Thyroid gland (tissue), 4 donors: ENCODE data around the gene LRRFIP2. TPM values are rescaled to one million over a fixed set of nuclear protein-coding genes. Genes with fewer than 3 reads are reported as not detected.

Experiments used
- DNase-seq, 2 donors: peaks; one replicate each; pipeline ENCODE4 v3.0.0-alpha.2; 2019
- H3K27ac ChIP-seq, 3 donors: fragments of 200-600 bp; sonication (generic); 1 replicate in 2 of 3; 2 replicates in 1 of 3; pipeline ENCODE4 v1.5.1; 2016 to 2019; ENCODE audit warnings: mild to moderate bottlenecking in 1 of 3, moderate library complexity in 1 of 3
- H3K27me3 ChIP-seq: fragments of 200-600 bp; sonication (generic); one replicate; pipeline ENCODE4 v1.5.1; 2019
- H3K36me3 ChIP-seq, 2 donors: fragments of 200-600 bp; sonication (generic); one replicate each; pipeline ENCODE4 v1.5.1; 2016 to 2019
- H3K4me1 ChIP-seq, 2 donors: fragments of 200-600 bp; sonication (generic); one replicate each; pipeline ENCODE4 v1.5.1; 2017 to 2019
- H3K4me3 ChIP-seq, 3 donors: fragments of 200-600 bp; sonication (generic); replicated peaks in 1 of 3; 1 replicate in 2 of 3; 2 replicates in 1 of 3; pipeline ENCODE4 v1.5.1; 2016; ENCODE audit warnings: mild to moderate bottlenecking in 1 of 3
- H3K9me3 ChIP-seq: fragments of 200-600 bp; sonication (generic); one replicate; pipeline ENCODE4 v1.5.1; 2017
- CTCF ChIP-seq, 6 experiments: fragments of 200-600 bp in 3 of 6; fragments of 450-650 bp in 3 of 6; sonication (generic) in 3 of 6; IDR thresholded peaks; one replicate each; pipeline ENCODE4 v1.5.1; 2016 to 2019; ENCODE audit warnings: antibody characterized with exemption in 6 of 6, mild to moderate bottlenecking in 2 of 6, inconsistent platforms in 1 of 6, moderate library complexity in 1 of 6
- POLR2A ChIP-seq, 2 donors: fragments of 450-650 bp; IDR thresholded peaks; one replicate each; pipeline ENCODE4 v1.6.1; 2017; ENCODE audit warnings: antibody characterized with exemption in 2 of 2, mild to moderate bottlenecking in 2 of 2, moderate library complexity in 1 of 2
- WGBS, 2 donors: methylation state at CpG; one replicate each; pipeline ENCODE4 v1.1.5; 2017; 5-methylcytosine and 5-hydroxymethylcytosine counted together
- intact Hi-C: fragments of 100-400 bp; cut with DNase I; formaldehyde crosslinking; loops from one replicate; pipeline ENCODE4 v1.15.1; 2023
- total RNA-seq, 4 donors: library from RNA; depleted of rRNA; stranded (reverse); fragments of >200 nt; gene quantifications; one replicate each; pipeline ENCODE4 v1.2.3, GENCODE V29; 2016

The LRRFIP2 gene
- total RNA-seq, 4 donors from 2014 or later, result 86.4 to 147 (median 93.8) TPM

DNA sequence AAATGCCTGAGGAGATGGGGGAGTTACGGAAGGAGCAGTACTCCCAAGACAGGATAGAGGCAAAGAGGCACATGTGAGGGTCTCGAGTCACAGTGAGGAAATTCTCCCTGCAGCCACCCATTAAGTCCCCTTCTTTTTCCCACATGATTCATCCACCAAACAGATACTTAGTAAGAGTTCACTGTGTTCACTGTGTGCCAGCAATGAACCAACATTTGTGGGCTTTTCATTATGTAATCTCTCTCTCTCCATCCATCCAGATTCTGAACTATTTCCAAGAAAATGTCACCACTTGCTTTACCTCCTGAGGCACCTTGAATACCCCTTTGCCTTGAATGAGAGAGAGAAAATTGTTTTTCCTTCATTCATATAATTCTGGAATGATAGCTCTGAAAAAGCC lies 24.6 kb upstream of the LRRFIP2 start:
- no peaks in the 10 kb centered on the region for H3K36me3 ChIP-seq
- H3K27ac ChIP-seq, result no peak overlapping the region
- intact Hi-C loops, result no loop called here
- H3K9me3 ChIP-seq, result no peaks in the 10 kb centered on the region
- TF ChIP-seq CTCF (IDR thresholded peaks at IDR 0.05), result no peak
- no peak for TF ChIP-seq POLR2A (IDR thresholded peaks at IDR 0.05)
- no peak for DNase-seq
- H3K27me3 ChIP-seq, result no peaks in the 10 kb centered on the region
- WGBS, 2 donors, result 86 to 96% methylated on average over 2 of the region's 2 CpGs
- no peak overlapping the region for H3K4me3 ChIP-seq
- H3K4me1 ChIP-seq, result no peaks in the 10 kb centered on the region

DNA sequence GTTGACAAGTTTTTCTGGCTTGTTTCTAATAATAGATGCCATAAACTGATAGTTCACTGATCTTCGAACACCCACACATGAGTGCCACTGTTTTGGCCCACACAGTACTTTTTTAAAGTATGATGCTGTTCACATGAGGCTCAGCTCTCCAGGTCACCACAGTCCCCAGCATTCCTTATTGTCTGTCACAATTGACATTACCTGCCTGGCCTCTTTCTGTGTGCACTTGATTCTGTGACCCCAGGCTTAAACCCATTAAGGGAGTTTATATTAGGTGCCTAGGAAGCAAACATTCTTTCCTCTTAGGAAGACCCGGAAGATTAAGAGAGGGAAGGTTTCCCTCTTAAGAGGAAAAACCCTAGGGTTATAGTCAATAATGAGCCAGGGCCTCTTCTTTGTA lies 24.2 kb upstream of the LRRFIP2 start:
- Histone ChIP-seq H3K4me3 (no peak overlapping the region), H3K9me3 (no peaks in the 10 kb centered on the region), H3K27me3 (no peaks in the 10 kb centered on the region), H3K4me1 (no peaks in the 10 kb centered on the region), H3K36me3 (no peaks in the 10 kb centered on the region), H3K27ac (no peak overlapping the region)
- WGBS, 2 donors, result 86 to 91% methylated on average over 2 of the region's 2 CpGs
- TF ChIP-seq POLR2A (IDR thresholded peaks at IDR 0.05) (no peak), CTCF (IDR thresholded peaks at IDR 0.05) (no peak)
- intact Hi-C loops, result no loop called here
- no peak for DNase-seq

- no peak overlapping the region for H3K27ac ChIP-seq
These were observed 23.5 kb upstream of the LRRFIP2 start for GRCh38 chr3:37197810-37198371.

DNA sequence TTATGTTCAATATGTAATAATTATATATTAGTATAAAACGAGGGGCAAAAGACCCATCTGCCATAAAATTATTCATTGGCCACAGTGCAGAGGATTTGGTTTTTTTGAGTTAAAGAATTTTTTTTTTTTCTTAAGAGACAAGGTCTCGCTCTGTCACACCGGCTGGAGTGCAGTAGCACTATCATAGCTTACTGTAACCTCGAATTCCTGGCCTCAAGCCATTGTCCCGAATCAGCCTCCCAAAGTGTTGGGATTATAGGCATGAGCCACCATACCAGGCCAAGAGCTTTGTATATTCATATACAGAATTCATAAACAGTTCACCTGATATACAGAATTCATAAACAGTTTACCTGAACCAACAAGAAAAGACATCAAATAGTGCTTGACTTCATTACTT lies 20.2 kb upstream of the LRRFIP2 start:
- DNase-seq, result no peak
- WGBS, 2 donors, result 91% methylated on average over 5 of the region's 5 CpGs
- H3K4me3 ChIP-seq, result no peak overlapping the region
- intact Hi-C loops, result no loop called here
- no peaks in the 10 kb centered on the region for H3K36me3 ChIP-seq
- H3K27ac ChIP-seq, result no peak overlapping the region
- H3K27me3 ChIP-seq, result no peaks in the 10 kb centered on the region
- H3K4me1 ChIP-seq, result no peaks in the 10 kb centered on the region
- TF ChIP-seq POLR2A (IDR thresholded peaks at IDR 0.05), result no peak
- TF ChIP-seq CTCF (IDR thresholded peaks at IDR 0.05), result no peak
- no peaks in the 10 kb centered on the region for H3K9me3 ChIP-seq

More at GRCh38 chr3:37197810-37198371, 23.5 kb upstream of the LRRFIP2 start:
- TF ChIP-seq POLR2A (IDR thresholded peaks at IDR 0.05), result no peak
- TF ChIP-seq CTCF (IDR thresholded peaks at IDR 0.05), result no peak
- no peaks in the 10 kb centered on the region for H3K4me1 ChIP-seq
- no peaks in the 10 kb centered on the region for H3K36me3 ChIP-seq
- intact Hi-C loops, result no loop called here
- H3K27me3 ChIP-seq, result no peaks in the 10 kb centered on the region
- H3K9me3 ChIP-seq, result no peaks in the 10 kb centered on the region
- no peak for DNase-seq
- WGBS, 2 donors, result 63 to 64% methylated on average over 2 of the region's 2 CpGs
- no peak overlapping the region for H3K4me3 ChIP-seq

GRCh38 chr3:37190667-37191066 lies 16.3 kb upstream of the LRRFIP2 start:
- no peak for DNase-seq
- TF ChIP-seq POLR2A (IDR thresholded peaks at IDR 0.05) (no peak), CTCF (IDR thresholded peaks at IDR 0.05) (no peak)
- intact Hi-C loops, result no loop called here
- 82 to 92% methylated on average over 1 of the region's 1 CpG for WGBS, 2 donors
- Histone ChIP-seq H3K27me3 (no peaks in the 10 kb centered on the region), H3K4me3 (no peak overlapping the region), H3K4me1 (no peaks in the 10 kb centered on the region), H3K36me3 (no peaks in the 10 kb centered on the region), H3K9me3 (no peaks in the 10 kb centered on the region), H3K27ac (no peak overlapping the region)
